Raji (cell line): ENCODE results near the gene SPATC1L.

Experiments
- POLR2A ChIP-seq: IDR thresholded peaks from 2 replicates; pipeline ENCODE4 v1.6.1; 2011; ENCODE audit warnings: low read depth, low read length, control low read depth; ENCODE audit not compliant: insufficient read depth

The SPATC1L gene

GRCh38 chr21:46218906-46219590 lies 34.8 kb upstream of the SPATC1L start:
- TF ChIP-seq POLR2A, result no peak

GRCh38 chr21:46217511-46218196 lies 33.4 kb upstream of the SPATC1L start:
- no peak for TF ChIP-seq POLR2A

DNA sequence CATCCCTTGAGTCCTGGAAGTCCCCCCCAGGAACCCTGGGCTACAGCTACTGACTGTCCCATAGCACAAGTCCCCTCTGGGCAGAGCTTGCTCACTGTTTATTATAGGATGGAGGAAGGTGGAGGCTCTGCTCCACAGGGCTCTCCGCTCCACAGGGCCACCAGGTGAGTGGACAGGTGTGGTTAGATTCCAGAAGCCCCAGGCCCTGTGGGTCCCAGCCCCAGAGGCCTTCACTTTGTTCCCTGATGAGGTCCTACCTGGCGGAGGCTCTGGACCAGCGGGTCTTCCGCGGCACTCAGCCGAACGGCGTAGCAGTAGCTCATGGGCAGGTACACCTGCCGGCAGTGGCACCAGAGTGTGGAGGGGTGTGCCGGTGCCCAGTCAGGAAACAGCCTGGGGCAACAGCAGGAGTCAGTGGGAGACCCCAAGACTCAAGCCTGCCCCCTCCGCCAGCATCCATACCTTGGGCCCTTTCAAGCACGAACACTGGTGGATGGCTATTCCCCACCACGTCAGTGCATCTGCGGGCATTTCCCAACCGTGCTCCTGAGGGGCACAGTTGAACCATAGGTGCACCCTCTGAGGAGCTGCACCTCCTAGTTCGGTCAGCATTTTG lies 32.0 kb upstream of the SPATC1L start:
- no peak for TF ChIP-seq POLR2A

- no peak for TF ChIP-seq POLR2A
Observed at GRCh38 chr21:46215436-46216131, 31.3 kb upstream of the SPATC1L start.

GRCh38 chr21:46214478-46215340 lies 30.4 kb upstream of the SPATC1L start:
- TF ChIP-seq POLR2A, result no peak

GRCh38 chr21:46213620-46214286 lies 29.5 kb upstream of the SPATC1L start:
- TF ChIP-seq POLR2A, result no peak

DNA sequence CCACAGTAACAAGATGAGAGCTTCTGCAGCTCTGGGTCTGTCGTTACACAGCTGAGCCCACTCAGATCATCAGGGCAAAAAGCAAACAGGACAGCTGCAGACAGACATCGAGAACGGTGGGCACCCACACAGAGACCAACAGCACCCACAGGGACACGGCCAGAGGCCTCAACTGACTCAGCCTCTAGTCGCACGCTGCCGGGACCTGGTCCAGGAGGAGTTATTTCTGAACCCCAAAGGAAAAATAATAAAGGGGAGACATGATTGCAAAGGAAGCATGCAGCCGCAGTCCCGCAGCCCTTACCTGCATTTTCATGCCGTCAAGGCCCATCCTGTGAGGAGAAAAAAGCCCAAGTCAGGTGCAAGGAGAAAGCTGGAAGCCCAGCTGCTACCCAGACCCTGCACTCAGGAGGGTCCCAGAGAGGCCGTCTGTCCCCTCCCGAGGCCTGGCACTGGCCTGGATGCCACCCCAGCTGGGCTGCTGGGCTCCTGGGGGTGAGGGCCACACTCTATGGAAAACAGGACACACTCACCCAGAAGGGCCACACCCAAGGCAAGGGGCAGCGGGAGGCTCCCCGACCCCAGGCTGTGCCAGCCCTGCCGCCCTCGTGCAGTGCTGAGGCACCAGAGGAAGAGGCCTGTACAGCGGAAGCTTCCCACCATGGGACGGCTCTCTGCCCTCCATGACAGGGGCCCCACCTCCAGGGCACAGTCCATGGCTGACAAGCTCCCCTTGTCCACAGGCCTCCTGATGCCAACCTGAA lies 28.6 kb upstream of the SPATC1L start:
- TF ChIP-seq POLR2A, result no peak

DNA sequence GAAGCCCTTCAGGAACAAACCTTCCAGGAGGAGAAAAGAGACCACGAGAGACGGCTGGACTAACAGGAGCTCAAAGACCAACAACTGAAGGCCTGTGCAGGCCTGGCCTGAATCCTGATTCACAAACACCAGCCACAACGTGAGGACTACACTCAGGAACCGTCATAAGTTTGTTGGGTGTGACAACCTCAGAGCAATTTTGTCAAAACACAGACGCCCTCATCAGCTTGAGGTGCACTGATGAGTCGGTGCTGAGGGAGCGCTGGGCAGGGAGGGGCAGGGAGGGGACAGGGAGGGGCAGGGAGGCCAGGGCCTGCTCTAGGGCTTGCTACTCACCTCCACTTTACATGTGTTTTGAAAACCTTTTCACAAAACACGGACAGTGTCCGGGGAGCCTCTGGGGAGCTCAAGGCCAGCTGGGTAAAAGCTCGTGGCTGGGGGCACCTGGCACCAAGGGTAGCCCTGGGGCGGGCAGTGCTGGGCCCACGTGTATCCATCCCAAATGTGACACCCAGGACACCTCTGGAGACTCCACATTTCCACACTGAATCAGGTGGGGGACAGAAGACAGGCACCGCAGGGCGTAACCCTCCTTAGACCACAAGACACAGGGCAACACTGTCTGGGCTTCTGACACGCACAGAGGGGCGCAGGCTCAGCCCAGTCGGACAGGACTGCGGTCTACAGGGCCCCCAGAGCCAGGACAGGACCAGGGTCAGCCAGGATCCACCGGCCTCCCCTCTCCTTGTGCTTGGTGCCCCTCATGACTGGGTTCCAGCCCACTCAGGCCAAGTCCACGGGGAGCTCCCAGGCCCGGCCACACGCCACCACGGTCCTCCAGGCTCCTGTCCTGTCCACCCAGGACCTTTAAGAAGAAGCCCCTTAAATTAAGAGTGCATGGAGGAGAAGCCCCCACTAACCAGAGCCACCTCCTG lies 27.8 kb upstream of the SPATC1L start:
- TF ChIP-seq POLR2A, result no peak

- TF ChIP-seq POLR2A, result no peak
Observed at GRCh38 chr21:46211376-46211775, 27.1 kb upstream of the SPATC1L start.

DNA sequence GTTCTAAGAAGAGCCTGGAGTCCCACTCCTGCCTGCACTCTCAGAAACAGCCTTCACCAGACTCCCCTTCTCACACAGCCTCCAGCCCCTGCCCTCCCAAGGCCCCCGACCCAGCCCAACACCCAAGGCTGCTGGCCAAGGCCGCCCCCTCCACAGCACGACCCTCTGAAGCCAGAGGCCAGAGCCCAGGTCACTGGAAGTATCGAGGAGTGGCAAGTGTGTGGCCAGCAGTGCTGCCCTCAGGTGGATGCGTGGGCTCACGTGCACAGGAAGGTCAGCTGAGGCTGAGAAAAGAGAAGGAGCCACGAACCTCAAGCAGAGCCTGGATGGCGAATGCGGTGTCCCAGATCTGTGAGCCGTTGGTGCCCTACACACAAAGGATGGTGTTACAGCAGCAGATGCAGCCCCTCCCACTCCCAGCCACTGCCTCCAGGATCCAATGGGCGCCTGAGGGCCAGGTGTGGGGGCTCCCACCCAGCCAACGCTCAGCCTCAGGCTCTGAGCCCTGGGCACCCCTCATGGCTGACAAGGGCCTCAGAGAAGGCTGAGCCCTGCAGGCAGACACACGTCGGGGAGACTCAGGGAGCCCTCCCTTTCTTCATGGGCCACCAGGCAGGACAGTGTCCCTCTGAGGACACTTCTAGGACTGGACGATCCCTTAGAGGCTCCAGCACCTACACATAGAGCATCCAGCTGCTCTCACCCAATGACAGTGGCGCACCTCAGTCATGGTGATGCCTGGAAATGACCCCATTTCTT lies 26.3 kb upstream of the SPATC1L start:
- TF ChIP-seq POLR2A, result no peak

DNA sequence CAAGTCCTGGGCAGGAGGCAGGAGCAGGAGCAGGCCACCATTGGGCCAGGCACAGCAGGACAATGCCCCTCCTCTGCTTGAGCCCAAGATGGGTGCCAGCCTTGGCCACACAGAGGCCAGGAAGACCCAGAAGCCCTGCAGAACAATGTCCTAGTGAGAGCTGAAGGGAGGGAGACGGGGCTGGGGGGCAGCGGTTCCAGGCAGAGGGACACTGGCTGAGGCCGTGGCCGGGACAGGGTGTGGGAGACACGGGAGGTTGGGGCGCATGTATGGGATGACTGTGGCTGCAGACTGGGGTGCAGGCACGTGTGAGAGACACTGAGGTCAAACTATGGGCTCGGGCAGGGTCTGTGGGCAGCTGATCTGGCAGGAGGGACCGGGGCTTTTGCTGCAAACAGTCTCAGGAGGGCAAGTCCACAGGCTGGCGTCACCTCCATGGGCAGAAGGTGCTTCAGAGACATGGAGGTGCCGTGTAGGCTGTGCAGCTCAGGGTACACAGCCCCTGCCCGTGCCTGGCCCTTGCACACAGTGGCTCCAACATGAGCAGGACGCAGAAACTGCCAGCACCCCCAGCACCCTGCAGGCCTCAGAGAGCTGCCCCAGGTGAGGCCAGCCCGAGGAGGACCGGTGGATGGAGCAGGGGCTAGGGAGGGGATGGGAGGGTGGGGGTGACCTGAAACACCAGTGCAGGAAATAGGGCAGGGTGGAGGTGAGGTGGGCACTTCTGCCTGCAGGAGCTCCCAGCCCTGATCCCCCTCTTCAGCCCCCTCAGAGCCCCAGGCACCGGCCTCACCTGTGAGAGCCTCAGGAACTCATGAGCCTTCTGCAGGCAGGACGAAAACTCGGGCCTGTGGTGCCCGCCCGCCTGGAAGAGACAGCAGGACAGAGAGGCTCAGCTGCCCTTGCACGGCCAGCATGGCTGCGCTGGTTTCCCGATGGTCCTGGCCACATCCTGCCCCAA lies 24.8 kb upstream of the SPATC1L start:
- no peak for TF ChIP-seq POLR2A
